IMR-90 (cell line): Measurements from ENCODE around the gene UBE3A. TPM values are rescaled to one million over a fixed set of nuclear protein-coding genes. Genes with fewer than 3 reads are reported as not detected.

Experiments used
- ATAC-seq: fragments of 200-7000 bp; cut with Tn5 transposase; 2 replicates; pipeline ENCODE4 v1.9.1; 2020; ENCODE audit warnings: low read depth, mild to moderate bottlenecking, moderate library complexity
- BruUV-seq: library from RNA; stranded (reverse); fragments of 400-500 nt; replicated peaks from 2 replicates; lab custom pipeline; 2021; lab: Mats Ljungman, UMichigan
- CTCF ChIA-PET: fragments of 300-600 bp; formaldehyde crosslinking; extraction: SDS; loops from one replicate; lab custom pipeline; 2021; ENCODE audit warnings: antibody characterized with exemption; lab: Yijun Ruan, JAX
- POLR2A ChIA-PET: fragments of 300-600 bp; sonication (Branson Sonifier 250); formaldehyde crosslinking; loops from one replicate; lab custom pipeline; 2022; ENCODE audit warnings: antibody characterized with exemption; ENCODE audit not compliant: unreplicated experiment; lab: Charles Lee
- DNase-seq: peaks from one replicate; pipeline ENCODE4 v3.0.0; 2013
- H2AFZ ChIP-seq: replicated peaks from 2 replicates; pipeline ENCODE3; 2013; ENCODE audit warnings: low read length, mild to moderate bottlenecking; ENCODE audit not compliant: poor library complexity
- H2AK5ac ChIP-seq: 2 replicates; pipeline ENCODE4 v1.6.1; 2013; ENCODE audit warnings: low read depth, low read length, inconsistent platforms
- H2AK9ac ChIP-seq: replicated peaks from 2 replicates; pipeline ENCODE3; 2013; ENCODE audit warnings: mild to moderate bottlenecking, low read depth, low read length, moderate library complexity; ENCODE audit not compliant: poor library complexity
- H2BK120ac ChIP-seq: 2 replicates; pipeline ENCODE4 v1.6.1; 2013; ENCODE audit warnings: low read depth, low read length, inconsistent platforms
- H2BK15ac ChIP-seq: 3 replicates; pipeline ENCODE4 v1.6.1; 2013; ENCODE audit warnings: low read depth, low read length, inconsistent platforms
- H2BK20ac ChIP-seq: 2 replicates; pipeline ENCODE4 v1.6.1; 2013; ENCODE audit warnings: low read depth, mild to moderate bottlenecking, inconsistent platforms, low read length, moderate library complexity
- H2BK5ac ChIP-seq: 2 replicates; pipeline ENCODE4 v1.6.1; 2013; ENCODE audit warnings: mild to moderate bottlenecking, low read depth, low read length, inconsistent platforms; ENCODE audit not compliant: poor library complexity, severe bottlenecking
- H3K14ac ChIP-seq: replicated peaks from 2 replicates; pipeline ENCODE4 v1.6.1; 2013; ENCODE audit warnings: low read depth, low read length, inconsistent platforms
- H3K18ac ChIP-seq: 2 replicates; pipeline ENCODE4 v1.6.1; 2013; ENCODE audit warnings: low read depth, low read length, control low read depth
- H3K23ac ChIP-seq: 2 replicates; pipeline ENCODE4 v1.6.1; 2013; ENCODE audit warnings: low read depth, low read length, inconsistent platforms
- H3K27ac ChIP-seq: 2 replicates; pipeline ENCODE4 v1.5.1; 2013; ENCODE audit warnings: mild to moderate bottlenecking, control low read depth, low read length; ENCODE audit not compliant: insufficient read depth
- H3K27me3 ChIP-seq: 2 replicates; pipeline ENCODE4 v1.6.1; 2013; ENCODE audit warnings: low read length; ENCODE audit not compliant: control insufficient read depth, insufficient read depth
- H3K36me3 ChIP-seq: 2 replicates; pipeline ENCODE4 v1.6.1; 2013; ENCODE audit warnings: low read length, mixed read lengths; ENCODE audit not compliant: control insufficient read depth, insufficient read depth
- H3K4ac ChIP-seq: 2 replicates; pipeline ENCODE4 v1.6.1; 2013; ENCODE audit warnings: low read depth, low read length, inconsistent platforms
- H3K4me1 ChIP-seq: 2 replicates; pipeline ENCODE4 v1.6.1; 2013; ENCODE audit warnings: low read length, mixed read lengths; ENCODE audit not compliant: control insufficient read depth, insufficient read depth
- H3K4me2 ChIP-seq: 2 replicates; pipeline ENCODE4 v1.6.1; 2013; ENCODE audit warnings: low read depth, mild to moderate bottlenecking, control low read depth, low read length, moderate library complexity
- H3K4me3 ChIP-seq: 2 replicates; pipeline ENCODE4 v1.5.1; 2013; ENCODE audit warnings: low read depth, mild to moderate bottlenecking, control low read depth, low read length, moderate library complexity; ENCODE audit not compliant: insufficient read depth
- H3K56ac ChIP-seq: 2 replicates; pipeline ENCODE4 v1.6.1; 2013; ENCODE audit warnings: low read length, inconsistent platforms; ENCODE audit not compliant: insufficient read depth; ENCODE audit errors: extremely low read depth
- H3K79me1 ChIP-seq, 2 experiments: 2 replicates each; pipeline ENCODE4 v1.6.1; 2013; ENCODE audit warnings: low read length in 2 of 2, inconsistent platforms in 1 of 2, low read depth in 1 of 2
- H3K9ac ChIP-seq: 2 replicates; pipeline ENCODE4 v1.6.1; 2013; ENCODE audit warnings: low read depth, low read length, control low read depth
- H3K9me1 ChIP-seq: 2 replicates; pipeline ENCODE4 v1.6.1; 2013; ENCODE audit warnings: low read length, inconsistent platforms; ENCODE audit not compliant: insufficient read depth
- H3K9me3 ChIP-seq: 2 replicates; pipeline ENCODE4 v1.6.1; 2013; ENCODE audit warnings: low read length; ENCODE audit not compliant: control insufficient read depth, insufficient read depth
- H4K20me1 ChIP-seq: 2 replicates; pipeline ENCODE4 v1.6.1; 2013; ENCODE audit warnings: low read length, inconsistent platforms; ENCODE audit not compliant: insufficient read depth
- H4K5ac ChIP-seq: 2 replicates; pipeline ENCODE4 v1.6.1; 2013; ENCODE audit warnings: mild to moderate bottlenecking, low read depth, low read length, control low read depth
- H4K8ac ChIP-seq, 2 experiments: 2 replicates each; pipeline ENCODE4 v1.6.1; 2013; ENCODE audit warnings: low read depth in 2 of 2, low read length in 2 of 2, control low read depth in 1 of 2, inconsistent platforms in 1 of 2
- H4K91ac ChIP-seq: 2 replicates; pipeline ENCODE4 v1.6.1; 2013; ENCODE audit warnings: low read depth, low read length, inconsistent platforms; ENCODE audit not compliant: insufficient read depth
- BHLHE40 ChIP-seq: fragments of 150-350 bp; IDR thresholded peaks from 2 replicates; pipeline ENCODE4 v1.6.1; 2016; ENCODE audit warnings: mild to moderate bottlenecking, low read depth, low read length
- FOS ChIP-seq: fragments of 150-350 bp; IDR thresholded peaks from 2 replicates; pipeline ENCODE4 v1.6.1; 2016; ENCODE audit warnings: low read depth, low read length
- MAFK ChIP-seq: IDR thresholded peaks from 2 replicates; pipeline ENCODE4 v1.6.1; 2012; ENCODE audit warnings: low read depth, low read length, improper control_type of control experiment
- MAZ ChIP-seq: IDR thresholded peaks from 2 replicates; pipeline ENCODE4 v1.6.1; 2012; ENCODE audit warnings: low read depth, mild to moderate bottlenecking, low read length, improper control_type of control experiment, moderate library complexity, borderline replicate concordance
- MXI1 ChIP-seq: IDR thresholded peaks from 2 replicates; pipeline ENCODE4 v1.6.1; 2012; ENCODE audit warnings: low read depth, mild to moderate bottlenecking, low read length, moderate library complexity, borderline replicate concordance
- POLR2A ChIP-seq: IDR thresholded peaks from 2 replicates; pipeline ENCODE4 v1.6.1; 2012; ENCODE audit warnings: mild to moderate bottlenecking, low read depth, low read length
- RCOR1 ChIP-seq: IDR thresholded peaks from 2 replicates; pipeline ENCODE4 v1.6.1; 2012; ENCODE audit warnings: mild to moderate bottlenecking, low read length, improper control_type of control experiment; ENCODE audit not compliant: insufficient replicate concordance
- RFX5 ChIP-seq: IDR thresholded peaks from 2 replicates; pipeline ENCODE4 v1.8.0; 2012; ENCODE audit warnings: low read depth, mild to moderate bottlenecking, low read length, moderate library complexity
- WGBS, 2 experiments: methylation state at CpG; one replicate each; pipeline versions ENCODE4 v1.1.5 to v1.1.7; 2013; ENCODE audit warnings: missing lambda C conversion rate in 2 of 2; ENCODE audit not compliant: insufficient read length in 1 of 2; ENCODE audit errors: extremely low coverage in 2 of 2; 5-methylcytosine and 5-hydroxymethylcytosine counted together
- dilution Hi-C: fragments of 300-500 bp; cut with HindIII; formaldehyde crosslinking; loops from one replicate; pipeline ENCODE4 v1.14.3; 2018; ENCODE audit warnings: low sequenced_read_pairs; ENCODE audit not compliant: unreplicated experiment
- in situ Hi-C: fragments of 300-500 bp; cut with MboI; formaldehyde crosslinking; loops from 3 replicates; pipeline ENCODE4 v1.14.3; 2019; ENCODE audit warnings: low sequenced_read_pairs, inconsistent platforms, mixed read lengths
- intact Hi-C: fragments of 100-400 bp; cut with micrococcal nuclease; formaldehyde crosslinking; loops from 2 replicates; pipeline ENCODE4 v1.10.0; 2022
- polyA plus RNA-seq, 3 experiments: library from polyadenylated mRNA; depleted of rRNA; stranded (reverse); fragments of >200 nt; gene quantifications; 2 replicates each; pipeline ENCODE4 v1.2.3, GENCODE V29; 2012; ENCODE audit warnings: low replicate concordance in 1 of 3
- total RNA-seq: library from RNA; depleted of rRNA; stranded (reverse); fragments of >200 nt; gene quantifications from 2 replicates; pipeline ENCODE4 v1.2.3, GENCODE V29; 2012
- TF ChIP-seq, protein P1 (sequence below): conservative IDR thresholded peaks from 2 replicates; pipeline ENCODE4 v1.5.1; 2012; ENCODE audit warnings: mild to moderate bottlenecking, low read depth, low read length, improper control_type of control experiment
- TF ChIP-seq, protein P2 (sequence below): fragments of 150-350 bp; IDR thresholded peaks from 2 replicates; pipeline ENCODE4 v1.6.1; 2017; ENCODE audit warnings: mild to moderate bottlenecking, antibody characterized with exemption, low read length, low read depth

Gene UBE3A
- total and polyA plus RNA-seq, 2 of the 4 experiments (the other 2 are of a cell fraction) = 19.3 to 53.2 TPM

DNA sequence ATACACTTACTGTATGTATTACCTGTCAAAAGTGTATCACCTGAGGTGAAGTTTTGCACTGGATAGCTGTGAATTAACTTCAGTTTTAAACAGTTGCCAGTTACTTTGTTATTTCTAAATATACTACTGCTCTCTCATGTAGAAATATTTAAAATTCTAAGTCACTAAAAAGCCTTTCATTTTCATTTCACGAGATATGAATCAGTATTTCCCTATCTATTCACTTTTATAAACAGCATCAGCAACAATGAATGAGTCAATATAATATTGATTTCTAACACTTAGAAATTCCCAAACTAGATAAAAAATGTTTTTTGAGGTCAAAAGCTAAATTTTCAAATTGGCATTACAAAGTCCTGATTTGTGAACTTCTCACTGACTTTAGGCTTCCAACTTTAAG is 32.6 kb downstream of the UBE3A start:
- Histone ChIP-seq H3K9me3 (peaks cover 5% of the 10 kb centered on the region), H2AK5ac (no peak overlapping the region), H3K27me3 (no peaks in the 10 kb centered on the region), H2BK120ac (no peak overlapping the region), H3K4me2 (no peak overlapping the region), H3K4me3 (no peak overlapping the region), H2BK5ac (no peak overlapping the region), H3K56ac (no peak overlapping the region), H3K23ac (no peak overlapping the region), H2BK20ac (no peak overlapping the region), H4K91ac (no peak overlapping the region), H2AFZ (no peak overlapping the region), H3K4ac (no peak overlapping the region), H2AK9ac (no peak overlapping the region), H3K18ac (no peak overlapping the region), H3K79me1 (peaks cover 26 to 57% of the 10 kb centered on the region in 2 experiments), H4K8ac (no peak overlapping the region), H3K36me3 (peaks cover 18% of the 10 kb centered on the region), H4K5ac (no peak overlapping the region), H3K14ac (no peak overlapping the region), H3K27ac (no peak overlapping the region), H4K20me1 (peaks cover 39% of the 10 kb centered on the region), H3K9me1 (peaks cover 4% of the 10 kb centered on the region; the same call in 1 of the 2 replicates), H3K9ac (no peak overlapping the region), H2BK15ac (no peak overlapping the region), H3K4me1 (peaks cover 10% of the 10 kb centered on the region)
- WGBS, 2 experiments = no CpG with 5 or more reads among the region's 1 CpG
- intact Hi-C loops (loop anchor here (5.0 kb wide), 1 partner anchor 34 kb away; no protein-coding TSS in a partner anchor), dilution Hi-C loops (no loop called here), in situ Hi-C loops (no loop called here)
- POLR2A ChIA-PET = no interaction called here
- TF ChIP-seq MAFK = no peak
- TF ChIP-seq RFX5 = no peak
- TF ChIP-seq MAZ = no peak
- TF ChIP-seq, protein P1, sequence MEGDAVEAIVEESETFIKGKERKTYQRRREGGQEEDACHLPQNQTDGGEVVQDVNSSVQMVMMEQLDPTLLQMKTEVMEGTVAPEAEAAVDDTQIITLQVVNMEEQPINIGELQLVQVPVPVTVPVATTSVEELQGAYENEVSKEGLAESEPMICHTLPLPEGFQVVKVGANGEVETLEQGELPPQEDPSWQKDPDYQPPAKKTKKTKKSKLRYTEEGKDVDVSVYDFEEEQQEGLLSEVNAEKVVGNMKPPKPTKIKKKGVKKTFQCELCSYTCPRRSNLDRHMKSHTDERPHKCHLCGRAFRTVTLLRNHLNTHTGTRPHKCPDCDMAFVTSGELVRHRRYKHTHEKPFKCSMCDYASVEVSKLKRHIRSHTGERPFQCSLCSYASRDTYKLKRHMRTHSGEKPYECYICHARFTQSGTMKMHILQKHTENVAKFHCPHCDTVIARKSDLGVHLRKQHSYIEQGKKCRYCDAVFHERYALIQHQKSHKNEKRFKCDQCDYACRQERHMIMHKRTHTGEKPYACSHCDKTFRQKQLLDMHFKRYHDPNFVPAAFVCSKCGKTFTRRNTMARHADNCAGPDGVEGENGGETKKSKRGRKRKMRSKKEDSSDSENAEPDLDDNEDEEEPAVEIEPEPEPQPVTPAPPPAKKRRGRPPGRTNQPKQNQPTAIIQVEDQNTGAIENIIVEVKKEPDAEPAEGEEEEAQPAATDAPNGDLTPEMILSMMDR = no peak
- TF ChIP-seq MXI1 = no peak
- TF ChIP-seq BHLHE40 = no peak
- TF ChIP-seq POLR2A = no peak
- TF ChIP-seq, protein P2, sequence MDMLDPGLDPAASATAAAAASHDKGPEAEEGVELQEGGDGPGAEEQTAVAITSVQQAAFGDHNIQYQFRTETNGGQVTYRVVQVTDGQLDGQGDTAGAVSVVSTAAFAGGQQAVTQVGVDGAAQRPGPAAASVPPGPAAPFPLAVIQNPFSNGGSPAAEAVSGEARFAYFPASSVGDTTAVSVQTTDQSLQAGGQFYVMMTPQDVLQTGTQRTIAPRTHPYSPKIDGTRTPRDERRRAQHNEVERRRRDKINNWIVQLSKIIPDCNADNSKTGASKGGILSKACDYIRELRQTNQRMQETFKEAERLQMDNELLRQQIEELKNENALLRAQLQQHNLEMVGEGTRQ = no peak
- TF ChIP-seq FOS = no peak
- no peak for TF ChIP-seq RCOR1
- no TSS peak for BruUV-seq
- DNase-seq = no peak
- ATAC-seq = no peak
- CTCF ChIA-PET = no interaction called here
